HEK293 (cell line): ENCODE measurements around the gene TNPO3.

ENCODE experiments used
- AEBP2 ChIP-seq: fragments of 450-650 bp; formaldehyde crosslinking; IDR thresholded peaks from 2 replicates; pipeline ENCODE4 v1.5.1; 2016; ENCODE audit warnings: missing biosample characterization, missing genetic modification characterization, borderline replicate concordance
- HIC1 ChIP-seq: fragments of 450-650 bp; formaldehyde crosslinking; IDR thresholded peaks from 2 replicates; pipeline ENCODE4 v1.5.1; 2016; ENCODE audit warnings: missing biosample characterization, missing genetic modification characterization
- REPIN1 ChIP-seq: fragments of 450-650 bp; formaldehyde crosslinking; IDR thresholded peaks from 2 replicates; pipeline ENCODE4 v1.5.1; 2017; ENCODE audit warnings: missing biosample characterization, missing genetic modification characterization, low read depth
- SCRT1 ChIP-seq: fragments of 450-650 bp; formaldehyde crosslinking; IDR thresholded peaks from 2 replicates; pipeline ENCODE4 v1.5.1; 2016; ENCODE audit warnings: missing biosample characterization, missing genetic modification characterization, borderline replicate concordance
- YY1 ChIP-seq: fragments of 450-650 bp; formaldehyde crosslinking; IDR thresholded peaks from 2 replicates; pipeline ENCODE4 v1.5.1; 2018; ENCODE audit warnings: missing biosample characterization, missing genetic modification characterization
- ZBTB11 ChIP-seq: fragments of 450-650 bp; formaldehyde crosslinking; conservative IDR thresholded peaks from 2 replicates; pipeline ENCODE4 v1.5.1; 2016; ENCODE audit warnings: low read depth, missing biosample characterization, missing genetic modification characterization
- ZBTB26 ChIP-seq: fragments of 450-650 bp; formaldehyde crosslinking; optimal IDR thresholded peaks from 2 replicates; pipeline ENCODE3; 2016; ENCODE audit warnings: missing biosample characterization, mild to moderate bottlenecking, missing genetic modification characterization
- ZFP69B ChIP-seq: fragments of 450-650 bp; formaldehyde crosslinking; IDR thresholded peaks from 2 replicates; pipeline ENCODE4 v1.5.1; 2016; ENCODE audit warnings: missing biosample characterization, missing genetic modification characterization
- ZIC2 ChIP-seq: fragments of 450-650 bp; formaldehyde crosslinking; IDR thresholded peaks from 2 replicates; pipeline ENCODE4 v1.5.1; 2016; ENCODE audit warnings: missing biosample characterization, missing genetic modification characterization
- ZNF239 ChIP-seq: fragments of 450-650 bp; formaldehyde crosslinking; IDR thresholded peaks from 2 replicates; pipeline ENCODE4 v1.5.1; 2016; ENCODE audit warnings: missing biosample characterization, missing genetic modification characterization
- ZNF266 ChIP-seq: fragments of 450-650 bp; formaldehyde crosslinking; IDR thresholded peaks from 2 replicates; pipeline ENCODE4 v1.5.1; 2016; ENCODE audit warnings: missing biosample characterization, missing genetic modification characterization, low read depth
- ZNF391 ChIP-seq: fragments of 450-650 bp; formaldehyde crosslinking; IDR thresholded peaks from 2 replicates; pipeline ENCODE4 v1.5.1; 2016; ENCODE audit warnings: low read depth, missing biosample characterization, missing genetic modification characterization, borderline replicate concordance
- ZNF449 ChIP-seq: fragments of 450-650 bp; formaldehyde crosslinking; IDR thresholded peaks from 2 replicates; pipeline ENCODE4 v1.5.1; 2017; ENCODE audit warnings: missing biosample characterization, mild to moderate bottlenecking, missing genetic modification characterization, moderate library complexity
- ZNF510 ChIP-seq: fragments of 450-650 bp; formaldehyde crosslinking; IDR thresholded peaks from 2 replicates; pipeline ENCODE4 v1.5.1; 2018; ENCODE audit warnings: mild to moderate bottlenecking, missing genetic modification characterization, missing biosample characterization; ENCODE audit not compliant: insufficient replicate concordance
- ZNF529 ChIP-seq: fragments of 450-650 bp; formaldehyde crosslinking; IDR thresholded peaks from 2 replicates; pipeline ENCODE4 v1.5.1; 2017; ENCODE audit warnings: missing genetic modification characterization, missing biosample characterization; ENCODE audit not compliant: insufficient replicate concordance
- ZNF560 ChIP-seq: fragments of 450-650 bp; formaldehyde crosslinking; IDR thresholded peaks from 2 replicates; pipeline ENCODE4 v1.5.1; 2017; ENCODE audit warnings: missing biosample characterization, missing genetic modification characterization, borderline replicate concordance
- ZNF585B ChIP-seq: fragments of 450-650 bp; formaldehyde crosslinking; IDR thresholded peaks from 2 replicates; pipeline ENCODE4 v1.5.1; 2016; ENCODE audit warnings: missing biosample characterization, missing genetic modification characterization
- ZNF621 ChIP-seq: fragments of 450-650 bp; formaldehyde crosslinking; IDR thresholded peaks from 2 replicates; pipeline ENCODE4 v1.5.1; 2017; ENCODE audit warnings: missing biosample characterization, missing genetic modification characterization
- ZNF623 ChIP-seq: fragments of 450-650 bp; formaldehyde crosslinking; IDR thresholded peaks from 2 replicates; pipeline ENCODE4 v1.5.1; 2016; ENCODE audit warnings: missing biosample characterization, missing genetic modification characterization
- ZNF645 ChIP-seq: fragments of 450-650 bp; formaldehyde crosslinking; IDR thresholded peaks from 2 replicates; pipeline ENCODE4; 2016; ENCODE audit warnings: missing biosample characterization, missing genetic modification characterization
- ZNF660 ChIP-seq: fragments of 450-650 bp; IDR thresholded peaks from 2 replicates; pipeline ENCODE4 v1.5.1; 2018; ENCODE audit warnings: missing biosample characterization, mild to moderate bottlenecking, missing genetic modification characterization
- ZNF677 ChIP-seq: fragments of 450-650 bp; IDR thresholded peaks from 2 replicates; pipeline ENCODE4 v1.5.0; 2018; ENCODE audit warnings: missing biosample characterization, mild to moderate bottlenecking, missing genetic modification characterization, moderate library complexity
- ZNF704 ChIP-seq: fragments of 450-650 bp; formaldehyde crosslinking; IDR thresholded peaks from 2 replicates; pipeline ENCODE4 v1.5.1; 2016; ENCODE audit warnings: missing biosample characterization, missing genetic modification characterization
- ZNF707 ChIP-seq: fragments of 450-650 bp; formaldehyde crosslinking; IDR thresholded peaks from 2 replicates; pipeline ENCODE4 v1.5.1; 2016; ENCODE audit warnings: missing biosample characterization, missing genetic modification characterization
- ZNF76 ChIP-seq: fragments of 450-650 bp; formaldehyde crosslinking; IDR thresholded peaks from 2 replicates; pipeline ENCODE4; 2016; ENCODE audit warnings: low read depth, missing biosample characterization, missing genetic modification characterization, borderline replicate concordance
- ZSCAN16 ChIP-seq: fragments of 450-650 bp; formaldehyde crosslinking; IDR thresholded peaks from 2 replicates; pipeline ENCODE4 v1.5.1; 2016; ENCODE audit warnings: missing biosample characterization, missing genetic modification characterization

Gene TNPO3

GRCh38 chr7:128937647-128938543 lies 117.0 kb downstream of the TNPO3 start, which contains the start of gene IRF5 (continued):
- no peak for TF ChIP-seq ZNF645 (tag by site-specific recombination)
- TF ChIP-seq ZNF560 (tag by site-specific recombination), result no peak
- no peak for TF ChIP-seq ZNF585B (tag by site-specific recombination)
- TF ChIP-seq ZFP69B, result peak; percentile 95
- peak; percentile 78 for TF ChIP-seq ZIC2
- TF ChIP-seq ZBTB11 (tag by site-specific recombination), result peak; percentile 53; the same call in 1 of the 2 replicates
- no peak for TF ChIP-seq ZNF529 (tag by site-specific recombination)
- TF ChIP-seq ZNF510 (tag by site-specific recombination), result no peak
- no peak for TF ChIP-seq AEBP2 (tag by site-specific recombination)
- peak; percentile 86 for TF ChIP-seq ZBTB26
- no peak for TF ChIP-seq ZNF76
- no peak for TF ChIP-seq ZNF707 (tag by site-specific recombination)
- no peak for TF ChIP-seq ZSCAN16 (tag by site-specific recombination)
- TF ChIP-seq ZNF239 (tag by site-specific recombination), result no peak
- TF ChIP-seq ZNF266, result no peak
- 0 out of 2 replicates have a peak, but pooled peaks have one; percentile 3 for TF ChIP-seq HIC1 (tag by site-specific recombination)
- TF ChIP-seq YY1 (tag by site-specific recombination), result no peak
- no peak for TF ChIP-seq ZNF704
- no peak for TF ChIP-seq REPIN1 (tag by site-specific recombination)
- TF ChIP-seq ZNF621 (tag by site-specific recombination), result no peak
- peak; percentile 19; the same call in 1 of the 2 replicates for TF ChIP-seq ZNF391 (tag by site-specific recombination)
- peak; percentile 51; the same call in 1 of the 2 replicates for TF ChIP-seq ZNF449
- peak; percentile 11; the same call in 1 of the 2 replicates for TF ChIP-seq ZNF660
- no peak for TF ChIP-seq ZNF623
- TF ChIP-seq SCRT1 (tag by site-specific recombination), result no peak
- TF ChIP-seq ZNF677, result no peak
